H9 (cell line): Measurements from ENCODE around the gene ZNF235. TPM values are rescaled to one million over a fixed set of nuclear protein-coding genes. Genes with fewer than 3 reads are reported as not detected.

Source experiments
- DNase-seq: peaks from one replicate; pipeline ENCODE4 v3.0.0-alpha.2; 2017
- H2AFZ ChIP-seq: one replicate; pipeline ENCODE4 v1.6.1; 2013; ENCODE audit warnings: mild to moderate bottlenecking, low read length, control low read depth, moderate library complexity
- H2AK5ac ChIP-seq: 2 replicates; pipeline ENCODE4 v1.6.1; 2013; ENCODE audit warnings: low read length, control low read depth, mixed read lengths; ENCODE audit not compliant: insufficient read length
- H2BK120ac ChIP-seq: one replicate; pipeline ENCODE4 v1.6.1; 2013; ENCODE audit warnings: low read depth, mild to moderate bottlenecking, low read length, control low read depth, inconsistent platforms; ENCODE audit not compliant: poor library complexity, severe bottlenecking
- H2BK12ac ChIP-seq: 2 replicates; pipeline ENCODE4 v1.6.1; 2013; ENCODE audit warnings: low read length, control low read depth, mixed read lengths, low read depth; ENCODE audit not compliant: insufficient read length
- H2BK15ac ChIP-seq: 2 replicates; pipeline ENCODE4 v1.6.1; 2013; ENCODE audit warnings: low read depth, low read length, control low read depth
- H2BK20ac ChIP-seq: one replicate; pipeline ENCODE4 v1.6.1; 2013; ENCODE audit warnings: low read depth, mild to moderate bottlenecking, low read length, control low read depth, inconsistent platforms; ENCODE audit not compliant: poor library complexity, severe bottlenecking
- H2BK5ac ChIP-seq: 2 replicates; pipeline ENCODE4 v1.6.1; 2013; ENCODE audit warnings: low read length, control low read depth, mixed read lengths; ENCODE audit not compliant: insufficient read length
- H3K14ac ChIP-seq: 2 replicates; pipeline ENCODE4 v1.6.1; 2013; ENCODE audit warnings: low read length, control low read depth; ENCODE audit not compliant: insufficient read depth
- H3K18ac ChIP-seq: 2 replicates; pipeline ENCODE4 v1.6.1; 2013; ENCODE audit warnings: low read depth, mild to moderate bottlenecking, mixed read lengths, low read length, control low read depth; ENCODE audit not compliant: insufficient read length
- H3K23ac ChIP-seq: 2 replicates; pipeline ENCODE4 v1.6.1; 2013; ENCODE audit warnings: low read length, control low read depth, mixed read lengths, low read depth; ENCODE audit not compliant: insufficient read length
- H3K23me2 ChIP-seq: 2 replicates; pipeline ENCODE4 v1.6.1; 2013; ENCODE audit warnings: low read depth, mild to moderate bottlenecking, mixed read lengths, low read length, control low read depth; ENCODE audit not compliant: insufficient read length, poor library complexity, severe bottlenecking
- H3K27ac ChIP-seq: 2 replicates; pipeline ENCODE4 v1.5.1; 2013; ENCODE audit warnings: low read length, control low read depth, mixed read lengths, low read depth; ENCODE audit not compliant: insufficient read length
- H3K27me3 ChIP-seq: 2 replicates; pipeline ENCODE4 v1.6.1; 2013; ENCODE audit warnings: low read length, control low read depth, inconsistent platforms; ENCODE audit not compliant: insufficient read depth
- H3K4ac ChIP-seq: 2 replicates; pipeline ENCODE4 v1.6.1; 2013; ENCODE audit warnings: low read depth, mild to moderate bottlenecking, control low read depth, inconsistent platforms, low read length, moderate library complexity
- H3K4me1 ChIP-seq: 2 replicates; pipeline ENCODE4 v1.6.1; 2013; ENCODE audit warnings: low read length, control low read depth, inconsistent platforms; ENCODE audit not compliant: insufficient read depth
- H3K4me2 ChIP-seq: 2 replicates; pipeline ENCODE4 v1.6.1; 2013; ENCODE audit warnings: low read length, control low read depth, mixed read lengths; ENCODE audit not compliant: insufficient read length, insufficient read depth
- H3K56ac ChIP-seq: 2 replicates; pipeline ENCODE4 v1.6.1; 2013; ENCODE audit warnings: low read depth, mild to moderate bottlenecking, mixed read lengths, low read length, control low read depth; ENCODE audit not compliant: insufficient read length
- H3K79me1 ChIP-seq: 2 replicates; pipeline ENCODE4 v1.6.1; 2013; ENCODE audit warnings: low read depth, mild to moderate bottlenecking, moderate library complexity, low read length, control low read depth, inconsistent platforms; ENCODE audit not compliant: insufficient read depth, poor library complexity, severe bottlenecking
- H3K79me2 ChIP-seq: 2 replicates; pipeline ENCODE4 v1.6.1; 2013; ENCODE audit warnings: low read length, control low read depth, inconsistent platforms; ENCODE audit not compliant: insufficient read depth
- H3K9ac ChIP-seq: 2 replicates; pipeline ENCODE4 v1.6.1; 2013; ENCODE audit warnings: low read length, control low read depth, mixed read lengths; ENCODE audit not compliant: insufficient read length; ENCODE audit errors: extremely low read depth
- H3K9me3 ChIP-seq: one replicate; pipeline ENCODE4 v1.6.1; 2013; ENCODE audit warnings: low read depth, low read length, inconsistent platforms; ENCODE audit not compliant: control insufficient read depth
- H3T11ph ChIP-seq: one replicate; pipeline ENCODE4 v1.6.1; 2013; ENCODE audit warnings: mild to moderate bottlenecking, low read length, control low read depth, inconsistent platforms
- H4K20me1 ChIP-seq: one replicate; pipeline ENCODE4 v1.6.1; 2013; ENCODE audit not compliant: control insufficient read depth, insufficient read length, insufficient read depth
- H4K5ac ChIP-seq: 2 replicates; pipeline ENCODE4 v1.6.1; 2013; ENCODE audit warnings: low read depth, mild to moderate bottlenecking, mixed read lengths, low read length, control low read depth; ENCODE audit not compliant: insufficient read length
- H4K8ac ChIP-seq: replicated peaks from 2 replicates; pipeline ENCODE4 v1.6.1; 2013; ENCODE audit warnings: low read length, control low read depth, mixed read lengths, low read depth; ENCODE audit not compliant: insufficient read length
- H4K91ac ChIP-seq: 2 replicates; pipeline ENCODE4 v1.6.1; 2013; ENCODE audit warnings: low read depth, mild to moderate bottlenecking, moderate library complexity, mixed read lengths, low read length, control low read depth; ENCODE audit not compliant: insufficient read length
- H3K27ac Mint-ChIP-seq, 3 experiments: 2 replicates in 2 of 3; 3 replicates in 1 of 3; pipeline ENCODE4 v1.8.0; 2020 to 2021; ENCODE audit warnings: mixed read lengths in 3 of 3, mild to moderate bottlenecking in 1 of 3, moderate library complexity in 1 of 3
- H3K27me3 Mint-ChIP-seq: 2 replicates; pipeline ENCODE4 v1.8.0; 2021; ENCODE audit warnings: low read depth, mild to moderate bottlenecking, moderate library complexity, mixed read lengths
- H3K36me3 Mint-ChIP-seq, 3 experiments: 2 replicates in 2 of 3; 3 replicates in 1 of 3; pipeline ENCODE4 v1.8.0; 2020 to 2021; ENCODE audit warnings: low read depth in 3 of 3, mixed read lengths in 3 of 3; ENCODE audit not compliant: insufficient read depth in 1 of 3
- H3K4me1 Mint-ChIP-seq, 2 experiments: 2 replicates each; pipeline ENCODE4 v1.8.0; 2020; ENCODE audit warnings: mixed read lengths in 2 of 2
- H3K4me3 Mint-ChIP-seq, 2 experiments: 2 replicates in 1 of 2; 3 replicates in 1 of 2; pipeline ENCODE4 v1.8.0; 2020 to 2021; ENCODE audit warnings: mild to moderate bottlenecking in 2 of 2, mixed read lengths in 2 of 2, moderate library complexity in 1 of 2
- H3K9me3 Mint-ChIP-seq, 2 experiments: 2 replicates in 1 of 2; 3 replicates in 1 of 2; pipeline ENCODE4 v1.8.0; 2020; ENCODE audit warnings: mild to moderate bottlenecking in 2 of 2, mixed read lengths in 2 of 2, moderate library complexity in 1 of 2
- WGBS: extraction: QIAGEN DNeasy Blood & Tissue Kit; methylation state at CpG from one replicate; pipeline ENCODE4 v1.1.7; 2013; ENCODE audit warnings: missing lambda C conversion rate, low lambda C conversion rate, mixed read lengths; ENCODE audit not compliant: insufficient read length; ENCODE audit errors: extremely low coverage; 5-methylcytosine and 5-hydroxymethylcytosine counted together
- total RNA-seq: library from RNA; stranded (reverse); gene quantifications from 2 replicates; pipeline ENCODE4 v1.2.1, GENCODE V29; 2021
- TF ChIP-seq, protein P1 (sequence below): fragments of 200-600 bp; sonication (generic); conservative IDR thresholded peaks from 3 replicates; pipeline ENCODE4 v1.8.0; 2021; ENCODE audit warnings: antibody characterized with exemption, mild to moderate bottlenecking

ZNF235 gene
- total RNA-seq, 1 experiment from 2014 or later: 6.6 TPM

DNA sequence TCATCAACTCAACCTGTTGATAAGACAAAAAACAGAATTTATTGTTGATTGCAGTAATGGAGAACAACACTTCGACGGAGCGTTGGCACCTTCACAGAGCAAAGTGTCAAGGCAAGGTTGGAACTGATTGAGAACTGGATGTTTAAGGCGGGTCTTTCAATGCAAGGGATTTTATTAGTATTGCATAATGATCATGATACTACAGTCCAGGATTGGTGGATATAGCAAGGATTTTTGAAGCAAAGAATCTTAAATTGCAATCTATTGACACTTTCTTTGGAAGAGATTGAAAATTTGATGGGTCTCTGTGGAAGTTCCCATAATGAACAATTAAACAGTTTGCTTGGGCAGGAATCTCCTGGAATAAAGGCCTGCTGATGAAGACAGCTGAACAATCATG lies 632 bp upstream of the ZNF235 start:
- H3K56ac ChIP-seq: no peak overlapping the region
- H3K4me3 Mint-ChIP-seq: peak overlapping the region; percentile 82 to 89; a peak in 4 of 5 replicates
- no peaks in the 10 kb centered on the region for H3K79me1 ChIP-seq
- H3K4me1 Mint-ChIP-seq: peaks cover 0 to 11% of the 10 kb centered on the region in 2 experiments; a peak in 3 of 4 replicates
- no peak overlapping the region for H3K18ac ChIP-seq
- H4K91ac ChIP-seq: no peak overlapping the region
- H3T11ph ChIP-seq: no peak overlapping the region
- no peak overlapping the region for H2BK5ac ChIP-seq
- TF ChIP-seq, protein P1, sequence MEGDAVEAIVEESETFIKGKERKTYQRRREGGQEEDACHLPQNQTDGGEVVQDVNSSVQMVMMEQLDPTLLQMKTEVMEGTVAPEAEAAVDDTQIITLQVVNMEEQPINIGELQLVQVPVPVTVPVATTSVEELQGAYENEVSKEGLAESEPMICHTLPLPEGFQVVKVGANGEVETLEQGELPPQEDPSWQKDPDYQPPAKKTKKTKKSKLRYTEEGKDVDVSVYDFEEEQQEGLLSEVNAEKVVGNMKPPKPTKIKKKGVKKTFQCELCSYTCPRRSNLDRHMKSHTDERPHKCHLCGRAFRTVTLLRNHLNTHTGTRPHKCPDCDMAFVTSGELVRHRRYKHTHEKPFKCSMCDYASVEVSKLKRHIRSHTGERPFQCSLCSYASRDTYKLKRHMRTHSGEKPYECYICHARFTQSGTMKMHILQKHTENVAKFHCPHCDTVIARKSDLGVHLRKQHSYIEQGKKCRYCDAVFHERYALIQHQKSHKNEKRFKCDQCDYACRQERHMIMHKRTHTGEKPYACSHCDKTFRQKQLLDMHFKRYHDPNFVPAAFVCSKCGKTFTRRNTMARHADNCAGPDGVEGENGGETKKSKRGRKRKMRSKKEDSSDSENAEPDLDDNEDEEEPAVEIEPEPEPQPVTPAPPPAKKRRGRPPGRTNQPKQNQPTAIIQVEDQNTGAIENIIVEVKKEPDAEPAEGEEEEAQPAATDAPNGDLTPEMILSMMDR: no peak
- H3K4me2 ChIP-seq: peak overlapping the region; percentile 80
- peaks cover 3% of the 10 kb centered on the region for H3K23me2 ChIP-seq
- H2BK15ac ChIP-seq: no peak overlapping the region
- no peak overlapping the region for H4K8ac ChIP-seq
- H2AK5ac ChIP-seq: no peak overlapping the region
- H3K36me3 Mint-ChIP-seq: peaks cover 5 to 7% (median 6%) of the 10 kb centered on the region in 3 experiments; a peak in 6 of 7 replicates
- H2AFZ ChIP-seq: peak overlapping the region; percentile 98
- no peaks in the 10 kb centered on the region for H3K79me2 ChIP-seq
- no peak overlapping the region for H3K23ac ChIP-seq
- no peak for DNase-seq
- H3K4ac ChIP-seq: no peak overlapping the region
- no peak overlapping the region for H4K5ac ChIP-seq
- H2BK120ac ChIP-seq: no peak overlapping the region
- no peaks in the 10 kb centered on the region for H3K9me3 ChIP-seq
- H3K9me3 Mint-ChIP-seq: peaks cover 28 to 31% of the 10 kb centered on the region in 2 experiments
- H3K4me1 ChIP-seq: no peaks in the 10 kb centered on the region
- no peaks in the 10 kb centered on the region for H4K20me1 ChIP-seq
- H3K27ac Mint-ChIP-seq: no peak overlapping the region
- no peaks in the 10 kb centered on the region for H3K27me3 ChIP-seq
- H2BK12ac ChIP-seq: no peak overlapping the region
- no CpG with 5 or more reads among the region's 4 CpGs for WGBS
- no peak overlapping the region for H3K9ac ChIP-seq
- H3K14ac ChIP-seq: no peak overlapping the region
- H3K27ac ChIP-seq: no peak overlapping the region
- no peak overlapping the region for H2BK20ac ChIP-seq
- H3K27me3 Mint-ChIP-seq: peaks cover 7% of the 10 kb centered on the region
